NCI-H2107 treated with DMSO at 0.1 percent for 48 hours (cell line): ENCODE results near the gene CCIN.
"Not testable (repeated sequence)": the region's sequence is repeated elsewhere in the genome, so short reads cannot be mapped to it uniquely, and the experiment has no call there.

ENCODE experiments used
- DNase-seq: peaks from one replicate; lab custom pipeline; 2025; ENCODE audit not compliant: unreplicated experiment; lab: John Stamatoyannopoulos, UW

Gene CCIN

DNA sequence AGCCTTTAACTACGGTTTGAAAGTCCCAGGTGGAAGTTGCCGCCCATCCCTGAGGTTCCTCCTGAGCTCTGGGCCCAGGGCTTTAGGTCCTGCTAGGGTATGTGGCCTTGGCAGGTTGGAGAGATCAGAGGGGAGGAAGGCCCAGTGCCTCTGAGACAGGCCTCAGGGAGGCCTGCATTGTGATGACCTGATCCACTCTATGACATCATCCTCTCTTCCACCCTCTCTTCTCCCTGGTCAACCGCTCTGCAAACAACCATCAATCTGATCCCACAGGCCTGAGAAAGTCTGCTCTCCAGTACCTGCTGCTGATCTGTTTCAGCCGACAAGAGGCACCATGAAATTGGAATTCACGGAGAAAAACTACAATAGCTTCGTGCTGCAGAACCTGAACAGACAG lies at the start of gene CCIN:
Gene CCIN (plus strand): TSS at position 223 of the 400 bp plus-strand sequence. CDS start 115 bp downstream, at position 338.
- no peak for DNase-seq

DNA sequence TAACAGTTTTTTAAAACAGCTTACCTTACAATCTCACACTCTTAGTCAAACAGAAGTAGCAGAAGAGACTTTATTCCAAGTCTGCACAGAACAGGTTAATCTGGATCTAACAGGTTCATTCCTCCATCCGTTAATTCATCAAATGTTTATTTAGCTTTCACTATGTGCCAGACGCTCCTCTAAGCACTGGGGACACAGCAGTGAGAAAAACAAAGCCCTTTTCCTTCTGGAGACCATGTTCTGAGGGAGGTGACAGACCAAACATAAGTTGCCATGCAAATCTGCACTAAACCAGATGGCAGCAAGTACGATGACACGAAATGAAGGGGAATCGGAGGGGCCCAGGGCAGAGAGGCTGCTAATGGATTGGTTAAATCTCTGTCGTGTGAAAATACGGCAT lies 49.7 kb upstream of the CCIN start:
- DNase-seq = no peak

DNA sequence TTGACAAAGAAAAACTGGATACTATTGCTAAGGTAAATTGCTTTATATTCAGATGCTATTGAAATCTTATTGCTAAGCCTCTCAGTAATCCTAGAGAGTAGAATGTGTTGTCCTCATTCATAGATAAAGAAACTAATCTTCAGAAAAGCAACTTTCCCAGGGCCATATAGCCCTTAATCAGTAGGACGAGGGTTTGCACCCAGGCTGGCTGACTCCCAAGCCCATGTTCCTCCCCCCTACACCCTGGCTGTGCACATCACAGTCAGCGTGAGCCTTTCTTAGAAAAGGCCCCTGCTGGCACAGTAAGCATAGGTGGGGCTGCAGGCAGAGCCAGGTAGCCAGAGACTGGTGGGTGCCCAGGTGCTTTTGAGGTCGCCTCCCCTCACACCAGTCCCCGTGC lies 48.5 kb upstream of the CCIN start:
- DNase-seq = no peak

DNA sequence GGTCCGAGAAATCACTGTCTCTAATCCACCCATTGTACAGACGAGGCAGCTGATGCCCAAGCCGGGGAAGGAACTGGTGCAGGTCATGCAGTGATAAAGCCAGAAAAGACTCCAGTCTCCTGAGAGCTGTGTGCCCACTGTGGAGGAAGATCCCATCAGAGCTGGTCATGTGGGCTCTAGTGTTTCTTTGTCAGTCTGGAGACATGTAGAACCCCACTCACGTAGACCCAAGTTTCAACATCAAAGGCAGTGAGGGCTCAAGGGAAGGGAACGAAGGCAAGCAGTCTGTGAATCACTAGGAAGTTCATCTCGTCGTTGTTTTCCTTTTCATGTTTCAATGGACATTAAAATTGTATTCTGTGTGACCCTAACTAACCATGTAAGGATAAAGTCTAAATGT lies 47.2 kb upstream of the CCIN start:
- DNase-seq = no peak

DNA sequence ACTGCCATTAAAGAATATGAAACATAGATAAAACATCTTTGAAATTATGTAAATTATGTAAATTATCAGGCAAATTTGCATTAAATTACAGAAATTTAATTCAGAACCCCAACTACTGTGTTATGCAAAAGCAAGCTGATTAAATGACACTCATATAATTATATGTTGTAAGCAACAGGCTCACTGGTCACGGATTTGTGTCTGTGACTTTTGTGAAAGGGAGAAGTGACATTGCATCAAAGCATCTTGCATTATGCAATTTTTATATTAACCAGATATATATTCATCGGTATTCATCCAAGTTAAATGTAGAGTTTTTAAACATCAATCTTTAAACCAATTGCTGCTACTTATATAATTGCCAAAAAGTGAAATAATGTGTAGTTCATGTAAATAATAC lies 45.7 kb upstream of the CCIN start:
- DNase-seq = no peak

DNA sequence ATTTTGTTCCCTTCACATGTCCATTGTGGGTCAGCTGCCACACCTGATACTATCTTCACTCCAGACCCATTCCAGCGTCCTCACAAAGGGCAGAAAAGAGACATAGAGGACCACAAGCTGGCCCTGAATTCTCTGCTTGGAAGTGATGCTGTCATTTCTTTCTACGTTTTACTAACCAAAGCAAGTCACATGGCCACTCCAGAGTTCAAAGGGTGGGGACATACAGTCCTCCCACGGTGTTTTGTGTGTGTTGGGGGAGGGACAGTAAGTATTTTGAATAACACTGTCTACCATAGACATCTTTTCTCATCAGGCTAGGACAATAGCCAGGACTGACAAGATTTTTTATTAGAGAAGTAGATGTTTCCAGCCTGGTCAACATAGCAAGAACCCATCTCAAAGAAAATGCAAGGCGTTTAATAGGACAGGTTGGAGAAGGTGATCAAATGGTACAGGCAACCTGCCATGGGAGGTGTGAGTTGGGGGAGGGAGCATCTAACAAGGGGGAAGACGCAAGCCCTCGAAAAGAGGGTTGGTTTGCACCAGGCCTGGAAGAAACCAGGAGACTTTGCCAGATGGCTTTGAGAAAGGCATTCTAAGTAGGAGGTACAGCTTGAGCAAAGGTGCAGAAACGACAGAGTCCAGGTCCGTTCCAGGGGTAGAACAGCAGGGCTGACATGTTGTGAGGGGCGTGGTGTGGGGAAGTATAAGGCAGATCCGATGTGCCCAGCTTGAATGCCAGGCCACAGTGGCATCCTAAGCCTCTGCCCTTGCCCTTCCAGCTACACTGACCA lies 43.9 kb upstream of the CCIN start:
- no peak for DNase-seq

DNA sequence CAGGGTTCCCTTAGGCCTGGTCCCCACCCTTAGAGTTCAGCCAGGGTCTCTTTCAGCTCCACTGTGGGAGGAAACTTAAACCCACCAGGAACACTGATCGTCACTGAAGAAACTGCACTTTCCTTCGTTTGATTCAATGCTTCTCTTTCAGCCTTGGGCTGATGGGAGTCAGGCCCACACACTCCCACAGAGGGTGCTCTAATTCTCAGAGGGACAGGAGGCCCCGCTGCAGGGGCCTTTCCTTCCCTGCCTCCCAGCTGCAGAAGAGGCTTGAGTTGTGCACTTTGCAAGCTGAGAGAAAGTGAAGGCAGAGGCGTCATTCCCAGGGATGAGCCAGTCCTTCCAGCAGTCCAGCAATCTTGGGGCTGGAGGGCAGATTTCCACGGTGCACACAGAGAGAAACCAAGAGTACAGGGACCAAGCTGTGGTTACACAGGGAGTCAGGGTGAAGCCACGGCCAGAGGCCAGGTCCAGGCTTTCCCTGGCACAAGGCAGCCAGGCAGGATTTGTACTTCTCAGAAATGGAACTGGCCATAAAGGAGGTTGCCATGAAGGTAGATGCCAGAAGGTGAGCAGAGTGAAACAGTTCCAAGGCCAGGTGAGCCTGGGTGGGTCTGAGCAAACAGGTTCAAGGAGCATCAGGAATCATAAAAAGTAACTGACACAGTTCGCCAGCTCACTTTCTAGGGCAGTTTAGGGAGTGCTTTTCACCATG lies 43.0 kb upstream of the CCIN start:
- no peak for DNase-seq

DNA sequence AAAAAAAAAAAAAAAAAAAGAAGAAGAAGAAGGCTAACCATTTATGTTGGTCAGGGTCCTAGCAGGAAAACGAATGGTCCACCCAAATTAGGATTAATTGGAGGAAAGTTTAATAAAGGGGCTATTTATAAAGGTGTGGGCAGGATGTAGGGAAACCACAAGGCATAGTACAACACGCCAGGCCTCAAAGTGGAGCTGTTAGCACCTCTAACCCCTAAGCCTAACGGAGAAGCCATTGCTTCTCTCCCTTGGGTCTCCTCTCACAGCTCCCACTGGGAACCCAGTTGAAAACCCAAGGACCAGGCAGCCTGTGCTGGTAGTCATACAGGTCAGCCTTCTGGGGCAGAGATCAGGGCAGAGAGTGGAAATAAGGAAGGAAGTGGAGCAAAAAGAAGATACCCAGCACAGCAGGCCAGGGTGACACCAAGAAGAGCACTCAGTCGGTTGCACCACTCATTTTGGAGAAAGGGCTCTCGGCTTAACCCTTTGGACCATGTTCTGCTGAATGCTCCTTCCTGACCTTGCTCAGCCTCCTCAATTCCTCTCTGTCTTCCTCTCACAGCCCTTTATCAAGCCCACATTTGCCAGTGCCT lies 41.4 kb upstream of the CCIN start:
- no peak for DNase-seq

DNA sequence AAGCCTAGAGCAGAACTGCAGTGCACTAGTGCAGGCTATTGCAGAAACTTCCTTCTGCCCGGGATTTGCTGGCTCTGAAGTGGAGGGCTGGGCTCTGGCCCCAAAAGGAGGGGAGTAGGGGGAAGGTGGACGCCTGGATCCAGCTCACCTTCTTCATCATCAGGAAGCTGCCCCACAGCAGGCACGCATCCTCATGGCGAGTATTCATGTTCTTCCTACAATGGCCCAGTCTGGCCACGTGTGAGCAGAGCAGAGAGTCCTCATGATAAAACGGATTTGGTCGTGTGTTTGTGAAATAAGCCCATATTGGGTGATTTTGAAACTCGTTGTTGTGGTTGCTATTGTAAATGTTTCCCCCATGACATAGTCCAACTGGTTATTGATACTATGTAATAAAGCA lies 40.8 kb upstream of the CCIN start:
- no peak for DNase-seq

DNA sequence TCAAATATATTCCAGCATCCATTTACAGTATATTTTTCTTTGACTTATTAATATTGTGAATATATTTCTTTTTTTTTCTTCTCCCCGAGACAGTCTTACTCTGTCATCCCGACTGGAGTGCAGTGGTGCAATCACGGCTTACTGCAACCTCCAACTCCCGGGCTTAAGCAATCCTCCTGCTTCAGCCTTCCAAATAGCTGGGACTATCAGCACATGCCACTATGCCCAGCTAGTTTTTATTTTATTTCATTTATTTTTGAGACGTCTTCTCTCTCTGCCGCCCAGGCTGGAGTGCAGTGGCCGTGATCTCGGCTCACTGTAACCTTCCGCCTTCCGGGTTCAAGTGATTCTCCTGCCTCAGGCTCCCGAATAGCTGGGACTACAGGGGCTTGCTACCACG lies 40.0 kb upstream of the CCIN start:
- no peak for DNase-seq

DNA sequence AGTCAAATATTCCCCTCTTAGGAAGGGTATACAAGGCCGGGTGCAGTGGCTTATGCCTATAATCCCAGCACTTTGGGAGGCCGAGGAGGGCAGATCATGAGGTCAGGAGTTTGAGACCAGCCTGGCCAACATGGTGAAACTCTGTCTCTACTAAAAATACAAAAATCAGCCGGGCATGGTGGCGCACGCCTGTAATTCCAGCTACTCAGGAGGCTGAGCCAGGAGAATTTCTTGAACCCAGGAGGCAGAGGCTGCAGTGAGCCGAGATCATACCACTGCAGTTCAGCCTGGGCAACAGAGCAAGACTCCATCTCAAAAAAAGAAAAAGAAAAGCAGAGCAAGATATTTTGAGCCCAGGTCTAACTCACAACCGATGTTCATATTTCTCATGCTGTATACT lies 37.5 kb upstream of the CCIN start:
- DNase-seq = not testable (repeated sequence)

DNA sequence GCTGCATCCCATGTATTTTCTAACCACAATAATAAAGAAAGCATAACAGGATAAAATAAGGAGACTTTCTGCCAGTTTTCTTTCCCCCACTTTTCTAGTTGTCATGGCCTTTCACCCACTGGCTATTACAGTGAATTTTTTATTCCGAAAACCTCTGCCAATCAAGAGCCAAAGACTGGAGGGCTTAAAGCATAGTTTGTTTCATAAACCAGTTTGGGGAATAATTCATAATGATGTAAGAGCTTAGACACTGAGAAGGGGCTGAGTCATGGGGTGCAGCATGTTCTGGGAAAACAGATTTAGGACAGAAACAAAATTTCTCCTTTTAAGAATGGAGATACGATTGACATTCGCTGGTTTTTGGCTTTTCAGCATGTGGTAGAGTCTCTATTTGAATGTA lies 37.1 kb upstream of the CCIN start:
- no peak for DNase-seq

DNA sequence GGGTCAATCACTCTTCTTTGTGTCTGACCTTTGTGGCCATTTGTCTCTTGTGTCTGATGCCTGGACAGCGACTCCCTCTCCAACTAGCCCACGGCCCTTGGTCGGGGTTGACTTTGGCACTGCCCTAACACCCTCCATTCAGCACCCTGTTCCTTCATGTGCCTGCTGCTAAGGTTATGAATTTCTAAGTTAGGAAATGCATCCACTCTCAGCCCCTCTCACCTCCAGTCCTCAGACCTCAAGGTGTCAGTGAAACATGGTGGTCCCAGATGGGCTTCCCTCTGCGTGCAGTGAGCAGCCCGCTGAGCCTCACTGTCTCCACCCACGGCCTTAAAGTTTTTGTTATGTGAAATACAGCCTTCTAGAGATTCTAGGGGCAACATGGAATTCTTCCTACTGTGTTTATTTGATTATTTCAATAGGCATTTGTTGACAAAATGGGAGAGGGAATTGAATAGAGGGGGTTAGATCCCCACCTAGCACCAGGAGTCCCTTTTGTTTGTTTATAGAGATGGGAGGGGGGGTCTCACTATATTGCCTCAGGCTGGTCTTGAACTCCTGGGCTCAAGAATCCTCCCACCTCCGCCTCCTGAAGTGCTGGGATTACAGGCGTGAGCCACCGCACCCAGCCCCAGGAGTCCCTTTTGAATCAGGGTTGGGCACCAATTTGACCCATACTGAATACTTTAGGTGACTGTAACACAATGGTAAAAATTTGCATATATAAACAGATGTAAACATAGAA lies 34.3 kb upstream of the CCIN start:
- DNase-seq = no peak

DNA sequence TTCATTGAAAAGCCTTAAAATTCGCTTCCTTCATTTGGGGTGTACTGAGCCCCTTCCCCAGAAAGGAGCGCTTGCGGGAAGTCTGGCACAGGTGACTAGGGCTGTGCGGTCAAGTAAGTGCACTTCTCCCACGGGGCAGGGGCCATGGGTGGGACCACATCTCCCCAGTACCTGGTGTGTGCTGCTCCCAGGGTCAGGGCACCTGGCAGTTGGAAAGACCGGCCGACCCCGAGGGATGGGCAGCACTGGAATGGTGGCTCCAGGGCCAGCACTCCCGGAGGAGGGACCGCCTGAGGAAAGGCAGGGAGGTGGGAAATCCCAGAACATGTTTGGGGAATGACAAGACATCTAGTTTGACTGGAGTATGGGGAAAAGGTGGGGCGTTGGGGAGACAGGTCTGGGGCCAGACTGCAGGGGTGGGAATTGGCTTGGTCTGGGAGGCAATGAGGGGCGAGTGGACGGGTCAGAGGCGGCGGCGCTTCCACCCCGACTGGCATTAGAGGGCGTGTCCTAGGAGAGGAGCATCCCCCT lies 33.4 kb upstream of the CCIN start:
- no peak for DNase-seq

DNA sequence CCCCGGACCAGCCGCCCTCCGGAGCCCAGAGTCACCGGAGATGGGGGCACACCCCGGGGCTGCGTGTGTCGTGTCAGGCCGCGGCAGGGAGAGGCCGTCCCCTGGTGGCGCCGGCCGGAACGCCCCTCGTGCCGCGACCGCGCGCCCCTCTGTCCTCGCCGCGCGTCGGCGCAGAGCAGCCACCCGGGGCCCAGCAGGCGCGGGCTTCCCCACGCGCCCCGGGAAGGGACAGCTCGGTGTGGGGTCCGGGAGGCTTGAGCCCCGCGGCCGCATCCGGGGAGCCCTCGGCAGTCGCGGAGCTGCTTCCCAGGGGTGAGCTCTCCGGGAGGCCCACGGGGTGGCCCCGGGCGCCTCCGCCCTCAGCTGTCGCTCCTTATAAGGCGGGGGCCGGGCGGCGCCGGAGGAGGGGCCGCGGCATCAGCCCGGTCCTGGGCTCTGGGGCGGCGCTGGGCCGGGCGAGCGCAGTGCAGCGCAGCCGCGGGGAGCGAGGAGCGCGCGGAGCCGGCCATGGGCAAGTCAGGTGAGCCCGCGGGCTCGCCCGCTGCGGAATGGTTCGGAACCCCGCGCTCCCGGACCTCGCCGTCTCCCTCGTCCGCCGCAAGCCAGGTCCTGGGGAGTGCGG lies 32.8 kb upstream of the CCIN start, which contains the start of gene GLIPR2:
Gene GLIPR2 (plus strand): TSS at position 462 of the 622 bp plus-strand sequence. CDS start 46 bp downstream, at position 508.
- DNase-seq = no peak

DNA sequence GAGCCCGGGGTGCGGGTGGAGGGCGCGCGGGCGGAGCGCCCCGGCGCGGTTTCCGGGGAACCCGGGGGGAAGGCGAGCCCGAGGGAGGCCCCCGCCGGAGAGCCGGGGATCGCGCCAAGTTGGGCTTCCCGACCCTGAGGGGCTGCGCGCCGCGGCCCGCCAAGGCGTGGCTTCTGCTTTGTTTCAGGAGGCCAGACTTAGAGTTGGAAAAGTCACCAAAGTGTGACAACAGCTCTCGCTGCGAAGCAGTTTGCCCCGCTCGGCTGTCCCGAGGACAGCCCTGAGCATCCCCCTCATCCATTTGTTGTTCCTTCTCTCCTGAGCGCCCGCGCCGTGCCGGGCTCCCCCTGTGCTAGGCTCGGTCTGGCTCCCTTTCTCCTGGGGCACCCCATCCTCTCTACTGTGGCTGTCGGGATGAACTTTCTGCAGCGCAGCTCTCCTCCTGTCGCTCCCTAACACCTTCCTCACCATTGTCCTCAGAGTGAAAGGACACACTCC lies 32.2 kb upstream of the CCIN start:
- DNase-seq = no peak

DNA sequence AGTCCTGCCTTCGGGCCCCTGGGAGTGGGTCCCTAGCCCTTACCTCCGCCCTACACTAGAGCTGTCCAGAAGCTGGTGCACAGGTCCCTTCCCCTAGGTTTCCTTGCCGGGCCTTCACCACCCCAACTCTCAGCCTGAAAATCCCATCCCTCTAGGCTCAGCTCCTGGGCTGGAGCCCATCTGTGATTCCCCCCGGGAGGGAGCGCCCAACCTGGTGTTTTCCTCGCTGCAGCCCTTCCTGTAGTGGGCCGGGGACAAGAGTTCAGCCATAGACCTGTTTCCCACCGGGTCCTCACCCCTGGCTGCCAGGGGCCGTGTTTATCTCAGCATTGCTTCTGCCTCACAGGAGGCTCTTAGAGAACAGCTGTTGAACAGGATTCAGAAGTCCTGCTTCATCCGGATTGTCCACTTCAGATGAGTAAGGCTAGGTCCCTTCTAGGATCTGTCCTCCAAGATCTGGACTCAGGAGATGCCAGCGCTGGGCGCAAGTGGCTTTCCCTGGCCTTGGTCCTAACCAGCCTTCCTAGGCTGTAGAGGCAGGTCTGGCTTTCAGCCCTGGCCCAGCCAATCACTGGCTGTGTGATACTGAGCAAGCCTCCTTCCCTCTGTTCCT lies 31.7 kb upstream of the CCIN start:
- no peak for DNase-seq

DNA sequence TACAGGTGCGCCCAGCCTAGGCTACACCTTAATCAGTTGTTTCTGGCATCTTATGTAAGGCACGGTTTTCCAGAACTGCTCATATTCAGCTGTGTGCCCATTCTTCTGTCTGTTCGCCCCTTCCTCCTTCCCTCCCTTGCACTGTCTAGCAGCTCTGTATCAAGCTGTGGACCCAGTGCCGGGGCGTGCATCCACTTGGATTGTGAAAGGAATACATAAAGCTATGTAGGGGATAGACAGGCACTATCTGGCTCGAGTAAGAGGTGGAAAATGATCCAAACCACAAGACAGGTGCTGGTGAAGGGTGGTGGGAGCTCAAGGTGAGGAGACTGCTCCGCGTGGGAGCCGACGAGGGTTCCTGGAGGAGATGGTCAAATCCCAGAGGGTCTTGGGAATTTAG lies 30.7 kb upstream of the CCIN start:
- no peak for DNase-seq

DNA sequence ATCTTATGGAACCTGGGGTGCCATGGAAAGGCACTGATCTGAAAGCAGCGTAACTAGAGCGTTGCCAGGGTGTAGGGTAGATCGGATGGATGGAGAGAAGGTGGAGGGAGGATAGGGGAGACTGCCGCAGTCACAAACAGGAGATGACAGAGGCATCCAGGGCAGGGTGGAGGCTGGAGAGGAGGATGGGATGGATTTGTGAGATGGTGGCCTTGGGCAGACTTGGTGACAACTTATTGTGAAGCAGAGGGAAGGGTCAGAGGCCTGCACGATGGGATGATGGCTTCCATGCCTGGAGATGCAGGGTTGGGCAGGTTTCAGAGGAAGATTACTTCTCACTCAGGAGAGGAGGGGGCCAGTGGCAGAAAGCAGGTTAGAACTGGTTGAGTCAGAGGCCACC lies 30.3 kb upstream of the CCIN start:
- no peak for DNase-seq
